Smooth muscle cell (in vitro differentiated cells): Measurements from ENCODE around the gene SYNPO2. TPM values are rescaled to one million over a fixed set of nuclear protein-coding genes. Genes with fewer than 3 reads are reported as not detected.

ENCODE experiments used
- DNase-seq: peaks from one replicate; lab custom pipeline; 2025; ENCODE audit not compliant: unreplicated experiment; lab: John Stamatoyannopoulos, UW
- H2AFZ ChIP-seq: fragments of 200-600 bp; sonication (generic); 2 replicates; pipeline ENCODE4 v1.6.0; 2016; ENCODE audit warnings: antibody characterized with exemption, low read depth, mild to moderate bottlenecking
- H3F3A ChIP-seq: fragments of 200-600 bp; sonication (generic); 2 replicates; pipeline ENCODE4 v1.6.0; 2017; ENCODE audit warnings: antibody characterized with exemption, low read depth
- H3K27ac ChIP-seq: fragments of 200-600 bp; sonication (generic); 2 replicates; pipeline ENCODE4 v1.5.1; 2016; ENCODE audit warnings: low read depth, mild to moderate bottlenecking
- H3K27me3 ChIP-seq: fragments of 200-600 bp; sonication (generic); 2 replicates; pipeline ENCODE4 v1.6.1; 2016; ENCODE audit warnings: low read depth, mild to moderate bottlenecking
- H3K36me3 ChIP-seq: fragments of 200-600 bp; sonication (generic); 2 replicates; pipeline ENCODE4 v1.5.1; 2016; ENCODE audit warnings: low read depth
- H3K4me1 ChIP-seq: fragments of 200-600 bp; sonication (generic); 2 replicates; pipeline ENCODE4 v1.5.1; 2016; ENCODE audit warnings: low read depth
- H3K4me2 ChIP-seq: fragments of 200-600 bp; sonication (generic); 2 replicates; pipeline ENCODE4 v1.6.0; 2016; ENCODE audit warnings: mild to moderate bottlenecking
- H3K4me3 ChIP-seq: fragments of 200-600 bp; sonication (generic); 2 replicates; pipeline ENCODE4 v1.5.1; 2016; ENCODE audit warnings: mild to moderate bottlenecking
- H3K79me2 ChIP-seq: fragments of 200-600 bp; sonication (generic); 2 replicates; pipeline ENCODE4 v1.6.0; 2016; ENCODE audit warnings: low read depth, mild to moderate bottlenecking
- H3K9ac ChIP-seq: fragments of 200-600 bp; sonication (generic); 2 replicates; pipeline ENCODE4 v1.6.0; 2016; ENCODE audit warnings: low read depth
- H3K9me3 ChIP-seq: fragments of 200-600 bp; sonication (generic); replicated peaks from 2 replicates; pipeline ENCODE4 v1.5.1; 2016; ENCODE audit warnings: low read depth
- H4K20me1 ChIP-seq: fragments of 200-600 bp; sonication (generic); 2 replicates; pipeline ENCODE4 v1.6.0; 2016; ENCODE audit warnings: low read depth
- WGBS: methylation state at CpG from one replicate; pipeline ENCODE4 v1.1.7; 2016; ENCODE audit warnings: low lambda C conversion rate; 5-methylcytosine and 5-hydroxymethylcytosine counted together
- polyA plus RNA-seq: library from polyadenylated mRNA; unstranded; fragments of >200 nt; fragmentation: Nextera tagmentation; extraction: Ambion mirVana; gene quantifications from 2 replicates; pipeline ENCODE4 v1.2.1, GENCODE V29; 2016
- total RNA-seq: library from RNA; depleted of rRNA; stranded (reverse); fragments of >200 nt; gene quantifications from 2 replicates; pipeline ENCODE4 v1.2.3, GENCODE V29; 2014
- TF ChIP-seq, protein P1 (sequence below): fragments of 200-600 bp; sonication (generic); IDR thresholded peaks from 2 replicates; pipeline ENCODE4 v1.5.1; 2017; ENCODE audit warnings: borderline replicate concordance, mild to moderate bottlenecking, antibody characterized with exemption; ENCODE audit not compliant: insufficient read depth, poor library complexity, severe bottlenecking

SYNPO2 gene
- total and polyA plus RNA-seq, 2 experiments from 2014 or later: 0.08 to 4.5 TPM

DNA sequence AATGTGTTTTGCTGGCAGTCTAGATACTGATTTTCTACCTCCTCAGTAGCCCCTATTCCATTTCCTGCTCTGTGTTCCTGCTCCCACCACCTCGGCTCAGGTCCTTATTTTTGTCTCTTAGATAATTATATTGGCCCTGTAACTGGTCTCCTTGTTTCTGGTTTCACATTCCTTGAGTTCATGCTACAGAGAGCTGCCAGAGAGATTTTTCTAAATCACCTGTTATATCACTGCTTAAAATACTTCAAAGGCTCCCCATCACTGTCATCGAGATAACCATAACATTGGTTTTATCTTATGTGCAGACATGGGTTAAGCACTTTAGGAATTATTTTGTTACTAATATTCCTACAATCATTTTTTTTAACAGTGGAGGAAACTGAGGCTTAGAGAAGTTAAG, 9.6 kb downstream of the SYNPO2 start:
- Histone ChIP-seq H3K79me2 (no peaks in the 10 kb centered on the region), H3F3A (no peaks in the 10 kb centered on the region), H4K20me1 (no peaks in the 10 kb centered on the region), H3K27me3 (no peaks in the 10 kb centered on the region), H3K27ac (no peak overlapping the region), H3K4me3 (no peak overlapping the region), H3K4me2 (no peak overlapping the region), H3K36me3 (no peaks in the 10 kb centered on the region), H3K4me1 (no peaks in the 10 kb centered on the region), H3K9me3 (no peaks in the 10 kb centered on the region), H2AFZ (no peak overlapping the region), H3K9ac (no peak overlapping the region)
- DNase-seq: no peak
- TF ChIP-seq, protein P1, sequence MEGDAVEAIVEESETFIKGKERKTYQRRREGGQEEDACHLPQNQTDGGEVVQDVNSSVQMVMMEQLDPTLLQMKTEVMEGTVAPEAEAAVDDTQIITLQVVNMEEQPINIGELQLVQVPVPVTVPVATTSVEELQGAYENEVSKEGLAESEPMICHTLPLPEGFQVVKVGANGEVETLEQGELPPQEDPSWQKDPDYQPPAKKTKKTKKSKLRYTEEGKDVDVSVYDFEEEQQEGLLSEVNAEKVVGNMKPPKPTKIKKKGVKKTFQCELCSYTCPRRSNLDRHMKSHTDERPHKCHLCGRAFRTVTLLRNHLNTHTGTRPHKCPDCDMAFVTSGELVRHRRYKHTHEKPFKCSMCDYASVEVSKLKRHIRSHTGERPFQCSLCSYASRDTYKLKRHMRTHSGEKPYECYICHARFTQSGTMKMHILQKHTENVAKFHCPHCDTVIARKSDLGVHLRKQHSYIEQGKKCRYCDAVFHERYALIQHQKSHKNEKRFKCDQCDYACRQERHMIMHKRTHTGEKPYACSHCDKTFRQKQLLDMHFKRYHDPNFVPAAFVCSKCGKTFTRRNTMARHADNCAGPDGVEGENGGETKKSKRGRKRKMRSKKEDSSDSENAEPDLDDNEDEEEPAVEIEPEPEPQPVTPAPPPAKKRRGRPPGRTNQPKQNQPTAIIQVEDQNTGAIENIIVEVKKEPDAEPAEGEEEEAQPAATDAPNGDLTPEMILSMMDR: no peak
- WGBS: 87% methylated on average over 2 of the region's 2 CpGs

DNA sequence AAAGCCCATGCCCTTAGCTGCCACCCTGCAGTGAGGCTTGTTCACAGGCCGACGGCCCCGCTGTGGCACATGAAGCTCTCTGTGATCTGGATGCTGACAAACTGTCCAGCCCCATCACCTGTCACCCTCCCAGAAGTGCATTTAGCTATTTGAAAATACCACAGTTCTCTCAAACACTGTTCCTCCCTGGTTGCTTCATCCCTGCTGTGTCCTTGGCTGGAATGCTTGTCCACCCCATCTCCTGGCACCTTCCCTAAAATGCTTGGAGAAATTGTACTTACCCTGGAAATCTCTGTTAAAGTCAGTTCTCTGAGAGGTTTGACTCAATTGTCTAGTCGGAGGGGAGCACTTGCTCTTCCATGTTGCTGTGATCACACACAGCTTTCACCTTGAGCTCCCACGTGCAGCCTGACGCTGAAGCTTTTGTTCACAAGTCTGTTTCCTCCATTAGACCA, 10.1 kb downstream of the SYNPO2 start:
- Histone ChIP-seq H3K4me2 (no peak overlapping the region), H3K27ac (no peak overlapping the region), H4K20me1 (no peaks in the 10 kb centered on the region), H3K4me3 (no peak overlapping the region), H3K9me3 (no peaks in the 10 kb centered on the region), H3K79me2 (no peaks in the 10 kb centered on the region), H3F3A (no peaks in the 10 kb centered on the region), H3K36me3 (no peaks in the 10 kb centered on the region), H3K27me3 (no peaks in the 10 kb centered on the region), H2AFZ (no peak overlapping the region), H3K4me1 (no peaks in the 10 kb centered on the region), H3K9ac (no peak overlapping the region)
- DNase-seq: no peak
- WGBS: 90% methylated on average over 6 of the region's 6 CpGs
- TF ChIP-seq, protein P1: no peak

DNA sequence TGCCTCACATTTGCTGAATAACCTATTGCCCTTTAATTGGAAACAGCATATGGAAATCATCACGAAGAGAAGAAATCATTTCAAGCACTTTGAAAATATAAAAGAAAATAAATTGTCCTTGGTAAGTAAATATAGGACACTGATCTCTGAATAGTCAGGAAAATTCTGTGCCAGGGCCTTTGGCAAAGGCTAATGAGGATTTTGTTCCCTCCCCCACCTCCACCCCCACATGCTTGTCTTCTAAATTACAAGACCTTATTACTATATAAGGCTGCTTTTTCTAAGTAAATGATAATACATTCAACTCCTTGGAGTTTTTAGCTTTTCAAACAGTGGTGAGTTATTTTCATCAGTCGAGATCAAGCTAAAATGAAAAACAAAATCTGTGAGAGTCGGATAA, 15.8 kb downstream of the SYNPO2 start:
- Histone ChIP-seq H3K27me3 (no peaks in the 10 kb centered on the region), H3K4me2 (no peak overlapping the region), H3K9ac (no peak overlapping the region), H3K4me3 (no peak overlapping the region), H3F3A (no peaks in the 10 kb centered on the region), H4K20me1 (no peaks in the 10 kb centered on the region), H2AFZ (no peak overlapping the region), H3K79me2 (no peaks in the 10 kb centered on the region), H3K9me3 (no peaks in the 10 kb centered on the region), H3K27ac (no peak overlapping the region), H3K4me1 (no peaks in the 10 kb centered on the region), H3K36me3 (no peaks in the 10 kb centered on the region)
- DNase-seq: no peak
- 96% methylated on average over 3 of the region's 3 CpGs for WGBS
- TF ChIP-seq, protein P1: no peak

DNA sequence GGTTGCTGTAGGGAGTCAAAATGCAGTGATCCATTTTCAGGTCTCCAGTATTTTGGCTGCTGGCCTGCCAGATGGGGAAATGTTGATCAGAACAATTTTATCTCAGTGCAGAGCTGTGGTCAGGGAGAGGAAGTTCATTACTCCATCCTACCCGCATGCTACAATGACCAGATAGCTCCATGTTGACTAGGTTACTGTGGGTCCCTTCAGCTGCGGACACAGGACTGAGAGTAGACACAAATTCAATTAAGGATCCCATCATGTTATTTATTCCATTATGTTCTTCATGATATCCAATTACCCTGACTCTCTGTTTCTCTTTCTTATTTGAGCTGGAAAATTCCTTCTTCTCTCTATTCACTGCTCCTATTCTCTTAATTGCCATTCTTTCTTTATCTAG, 16.3 kb downstream of the SYNPO2 start:
- TF ChIP-seq, protein P1: no peak
- Histone ChIP-seq H3K79me2 (no peaks in the 10 kb centered on the region), H3K9me3 (no peaks in the 10 kb centered on the region), H4K20me1 (no peaks in the 10 kb centered on the region), H3F3A (no peaks in the 10 kb centered on the region), H3K4me3 (no peak overlapping the region), H3K9ac (no peak overlapping the region), H3K27me3 (no peaks in the 10 kb centered on the region), H3K27ac (peak overlapping the region; percentile 15), H3K36me3 (no peaks in the 10 kb centered on the region), H2AFZ (peak overlapping the region; percentile 37), H3K4me2 (peak overlapping the region; percentile 40), H3K4me1 (no peaks in the 10 kb centered on the region)
- 64% methylated on average over 2 of the region's 2 CpGs for WGBS
- no peak for DNase-seq
